Lower lobe of right lung (tissue), 2 donors: ENCODE results near the gene TUBA1B. TPM values are rescaled to one million over a fixed set of nuclear protein-coding genes. Genes with fewer than 3 reads are reported as not detected.

Experiments used
- ATAC-seq, 2 donors: fragments of 200-7000 bp; cut with Tn5 transposase; one replicate each; pipeline ENCODE4 v1.9.1; 2020 to 2022; ENCODE audit warnings: mild to moderate bottlenecking in 2 of 2, moderate library complexity in 2 of 2
- DNase-seq: peaks from one replicate; pipeline ENCODE4 v3.0.0-alpha.2; 2020
- H3K27ac ChIP-seq: fragments of 200-600 bp; one replicate; pipeline ENCODE4 v1.8.0; 2022
- H3K27me3 ChIP-seq: fragments of 200-600 bp; one replicate; pipeline ENCODE4 v1.8.0; 2022; ENCODE audit warnings: low read depth
- H3K36me3 ChIP-seq: fragments of 200-600 bp; one replicate; pipeline ENCODE4 v1.8.0; 2022; ENCODE audit warnings: mild to moderate bottlenecking
- H3K4me1 ChIP-seq: fragments of 200-600 bp; one replicate; pipeline ENCODE4 v1.8.0; 2022
- H3K4me3 ChIP-seq: fragments of 200-600 bp; one replicate; pipeline ENCODE4 v1.8.0; 2022; ENCODE audit warnings: mild to moderate bottlenecking
- H3K9me3 ChIP-seq: fragments of 200-600 bp; one replicate; pipeline ENCODE4 v1.8.0; 2022
- intact Hi-C: fragments of 100-400 bp; cut with DNase I; formaldehyde crosslinking; loops from one replicate; pipeline ENCODE4 v1.11.0; 2022
- total RNA-seq: library from RNA; stranded (reverse); fragmentation: NEBNext Ultra II Directional; extraction: Animal tissue kit (Norgen Biotek cat#: 25700); gene quantifications from one replicate; pipeline ENCODE4 v1.2.1, GENCODE V29; 2021
- TF ChIP-seq, protein P1 (sequence below): fragments of 200-600 bp; IDR thresholded peaks from one replicate; pipeline ENCODE4 v1.8.0; 2022; ENCODE audit warnings: antibody characterized with exemption, mild to moderate bottlenecking
- donor health status: DM: no; HTN: yes; CAD: no; lungs with severe emphysema.

Gene TUBA1B
- total RNA-seq, 1 donor from 2014 or later, result 575 TPM

DNA sequence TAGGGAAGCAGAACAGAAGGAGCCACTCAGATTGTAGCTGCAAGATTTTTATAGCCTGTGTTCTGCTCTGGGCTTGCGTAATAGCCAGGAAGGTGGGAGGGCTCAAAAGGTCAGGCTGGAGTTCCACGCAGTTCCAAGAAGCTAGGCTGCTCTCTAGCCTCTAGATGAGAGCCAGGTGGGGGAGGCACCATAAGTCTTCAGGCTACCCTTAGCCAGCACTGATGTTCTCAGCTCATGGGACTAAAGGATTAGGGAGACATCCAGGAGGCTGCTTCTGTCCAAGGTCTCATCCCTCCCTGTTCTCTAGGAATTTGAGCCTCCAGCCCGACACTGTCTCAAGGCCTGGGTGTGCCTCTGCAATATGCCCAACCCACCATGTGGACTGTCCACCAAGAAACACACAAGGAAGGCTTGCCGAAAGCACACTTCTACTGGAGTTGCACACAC lies 22.2 kb downstream of the TUBA1B start:
- peaks cover 59% of the 10 kb centered on the region for H3K4me1 ChIP-seq

DNA sequence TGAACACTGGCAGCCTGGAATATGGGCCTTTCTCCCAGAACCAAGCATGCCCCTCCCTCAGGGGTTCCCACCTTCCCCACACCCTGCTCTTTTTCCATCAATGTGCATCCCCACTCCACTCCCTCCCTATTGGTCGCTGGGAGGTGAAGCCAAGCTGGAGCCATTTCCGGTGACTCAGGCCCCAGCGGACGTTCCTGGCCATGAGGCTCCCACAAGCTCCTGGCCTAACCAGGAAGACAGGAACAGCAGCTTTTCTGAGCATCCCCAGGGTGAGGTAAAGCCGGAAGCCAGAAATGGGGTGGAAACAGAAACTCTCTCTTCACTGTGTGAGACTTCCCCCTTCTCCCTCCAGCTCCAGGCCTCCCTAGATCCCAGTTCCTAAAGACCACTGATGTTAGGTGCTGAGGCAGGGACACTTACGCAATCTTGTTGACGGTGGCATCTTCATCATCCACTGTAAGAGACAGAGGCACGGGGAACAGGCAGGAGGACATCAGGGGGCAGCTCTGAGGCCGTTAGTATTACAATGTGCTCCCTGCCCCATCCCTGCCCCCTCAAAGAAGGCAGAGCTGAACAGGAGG lies 25.6 kb downstream of the TUBA1B start:
- TF ChIP-seq, protein P1, sequence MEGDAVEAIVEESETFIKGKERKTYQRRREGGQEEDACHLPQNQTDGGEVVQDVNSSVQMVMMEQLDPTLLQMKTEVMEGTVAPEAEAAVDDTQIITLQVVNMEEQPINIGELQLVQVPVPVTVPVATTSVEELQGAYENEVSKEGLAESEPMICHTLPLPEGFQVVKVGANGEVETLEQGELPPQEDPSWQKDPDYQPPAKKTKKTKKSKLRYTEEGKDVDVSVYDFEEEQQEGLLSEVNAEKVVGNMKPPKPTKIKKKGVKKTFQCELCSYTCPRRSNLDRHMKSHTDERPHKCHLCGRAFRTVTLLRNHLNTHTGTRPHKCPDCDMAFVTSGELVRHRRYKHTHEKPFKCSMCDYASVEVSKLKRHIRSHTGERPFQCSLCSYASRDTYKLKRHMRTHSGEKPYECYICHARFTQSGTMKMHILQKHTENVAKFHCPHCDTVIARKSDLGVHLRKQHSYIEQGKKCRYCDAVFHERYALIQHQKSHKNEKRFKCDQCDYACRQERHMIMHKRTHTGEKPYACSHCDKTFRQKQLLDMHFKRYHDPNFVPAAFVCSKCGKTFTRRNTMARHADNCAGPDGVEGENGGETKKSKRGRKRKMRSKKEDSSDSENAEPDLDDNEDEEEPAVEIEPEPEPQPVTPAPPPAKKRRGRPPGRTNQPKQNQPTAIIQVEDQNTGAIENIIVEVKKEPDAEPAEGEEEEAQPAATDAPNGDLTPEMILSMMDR, result no peak
- DNase-seq (no peak), ATAC-seq (no peak)
- intact Hi-C loops, result no loop called here
- Histone ChIP-seq H3K4me3 (no peak overlapping the region), H3K4me1 (peaks cover 62% of the 10 kb centered on the region), H3K36me3 (peaks cover 67% of the 10 kb centered on the region), H3K27me3 (no peaks in the 10 kb centered on the region), H3K27ac (no peak overlapping the region), H3K9me3 (no peaks in the 10 kb centered on the region)

More for the DNA sequence above, 22.2 kb downstream of the TUBA1B start:
- peak overlapping the region; percentile 95 for H3K27ac ChIP-seq
- H3K4me3 ChIP-seq, result peak overlapping the region; percentile 82
- TF ChIP-seq, protein P1, result no peak
- H3K36me3 ChIP-seq, result peaks cover 34% of the 10 kb centered on the region
- intact Hi-C loops, result no loop called here
- no peaks in the 10 kb centered on the region for H3K9me3 ChIP-seq
- H3K27me3 ChIP-seq, result no peaks in the 10 kb centered on the region
- DNase-seq (peak; percentile 64), ATAC-seq (peak; percentile 40 to 64)

DNA sequence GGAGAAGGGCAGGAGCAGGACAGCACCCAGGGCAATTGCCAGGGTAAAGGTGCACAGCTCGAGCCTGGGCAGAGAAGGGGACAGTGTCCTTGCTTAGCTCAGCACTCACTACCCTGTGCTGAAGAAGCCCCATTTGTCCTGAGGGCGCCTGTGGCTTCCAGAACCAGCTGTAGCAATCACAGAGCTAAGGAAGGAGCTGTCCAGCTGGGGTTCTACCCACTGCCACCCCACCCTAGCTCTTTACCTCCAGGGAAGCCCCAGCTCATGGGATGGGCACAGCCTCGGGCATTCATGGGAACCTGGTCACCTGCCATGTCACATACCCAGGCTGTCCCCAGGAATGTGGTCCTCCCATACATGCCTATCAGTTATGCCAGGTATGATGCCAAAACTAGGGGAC lies 26.4 kb downstream of the TUBA1B start:
- no peak for DNase-seq
- TF ChIP-seq, protein P1, result no peak
- H3K4me1 ChIP-seq, result peaks cover 62% of the 10 kb centered on the region
- H3K4me3 ChIP-seq, result no peak overlapping the region
- H3K36me3 ChIP-seq, result peaks cover 75% of the 10 kb centered on the region
- H3K27ac ChIP-seq, result no peak overlapping the region
- H3K27me3 ChIP-seq, result no peaks in the 10 kb centered on the region
- no peak for ATAC-seq
- intact Hi-C loops, result no loop called here
- no peaks in the 10 kb centered on the region for H3K9me3 ChIP-seq

DNA sequence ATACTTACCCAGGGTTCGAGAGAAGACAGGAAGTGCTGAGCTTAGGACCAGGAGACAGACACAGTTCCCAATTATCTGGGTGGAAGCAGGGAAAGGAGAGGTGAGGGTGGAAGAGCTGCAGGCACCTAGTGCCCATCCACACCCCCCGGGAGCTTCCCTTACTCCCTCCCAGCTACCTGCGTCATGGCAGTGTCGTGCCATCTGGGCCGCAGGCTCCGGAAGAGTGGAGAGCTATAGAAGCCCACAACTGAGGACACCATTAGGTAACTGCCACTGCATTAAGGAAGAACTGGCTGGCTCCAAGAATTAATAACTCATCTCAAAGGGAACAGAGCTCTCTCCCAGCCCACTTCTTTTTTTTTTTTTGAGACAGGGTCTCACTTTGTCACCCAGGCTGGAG lies 30.8 kb downstream of the TUBA1B start:
- DNase-seq (no peak), ATAC-seq (no peak)
- intact Hi-C loops, result no loop called here
- TF ChIP-seq, protein P1, result no peak
- H3K4me1 ChIP-seq, result peaks cover 20% of the 10 kb centered on the region
- H3K4me3 ChIP-seq, result no peak overlapping the region
- no peak overlapping the region for H3K27ac ChIP-seq
- H3K9me3 ChIP-seq, result no peaks in the 10 kb centered on the region
- H3K27me3 ChIP-seq, result no peaks in the 10 kb centered on the region
- H3K36me3 ChIP-seq, result peaks cover 97% of the 10 kb centered on the region

DNA sequence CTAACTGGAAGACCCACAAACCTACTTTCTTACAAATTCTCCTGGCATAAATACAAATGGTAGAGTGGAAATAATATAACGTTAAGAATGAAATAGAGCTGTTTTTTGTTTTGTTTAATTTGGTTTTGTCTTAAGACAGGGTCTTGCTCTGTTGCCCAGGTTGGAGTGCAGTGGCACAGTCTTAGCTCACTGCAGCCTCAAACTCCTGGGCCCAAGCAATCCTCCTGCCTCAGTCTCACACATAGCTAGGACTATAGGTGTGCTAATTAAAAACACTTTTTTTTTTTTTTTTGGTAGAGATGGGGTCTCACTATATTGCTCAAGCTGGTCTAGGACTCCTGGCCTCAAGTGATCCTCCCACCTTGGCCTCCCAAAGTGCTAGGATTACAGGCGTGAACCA lies 32.5 kb downstream of the TUBA1B start:
- DNase-seq (no peak), ATAC-seq (no peak)
- TF ChIP-seq, protein P1, result no peak
- Histone ChIP-seq H3K36me3 (peaks cover 80% of the 10 kb centered on the region), H3K27me3 (peaks cover 11% of the 10 kb centered on the region), H3K4me3 (no peak overlapping the region), H3K27ac (no peak overlapping the region), H3K9me3 (no peaks in the 10 kb centered on the region), H3K4me1 (peaks cover 20% of the 10 kb centered on the region)
- intact Hi-C loops, result no loop called here
